ENCODE results near the gene ATP8B3. TPM values are rescaled to one million over a fixed set of nuclear protein-coding genes. Genes with fewer than 3 reads are reported as not detected.
A peak's percentile ranks its signal among the peaks of the same experiment; 100 is the strongest.

The ATP8B3 gene
- total RNA-seq, 1 experiment from 2014 or later = 9.6 TPM

DNA sequence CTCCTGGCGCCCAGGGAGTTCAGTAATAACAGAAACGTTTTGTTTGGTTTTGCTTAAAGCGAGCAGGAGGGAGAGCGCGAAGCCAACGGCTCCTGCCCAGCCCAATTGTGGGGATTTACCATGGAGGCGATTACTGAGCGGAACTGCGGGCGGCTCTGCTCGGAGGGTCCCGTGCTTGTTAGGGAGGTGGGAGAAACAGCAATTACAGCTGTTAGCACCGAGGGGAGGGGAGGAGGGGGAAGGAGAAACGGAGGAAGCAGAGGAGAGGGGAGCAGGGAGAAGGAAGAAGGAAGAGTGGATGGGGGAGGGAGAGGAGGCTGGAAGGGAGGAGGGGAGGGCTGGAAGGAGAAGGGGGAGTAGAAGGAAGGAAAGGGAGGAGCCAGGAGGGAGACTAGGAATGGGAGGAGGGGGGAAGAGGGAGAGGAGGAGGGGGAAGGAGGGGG is 66.5 kb downstream of the ATP8B3 start:
- DNase-seq = no peak
- H2BK5ac ChIP-seq (ENCODE audit: insufficient read length, low read length) = no peak overlapping the region
- H3K4me2 ChIP-seq (ENCODE audit: insufficient read depth, insufficient read length, low read length) = peak overlapping the region; percentile 66
- H4K20me1 ChIP-seq (ENCODE audit: control insufficient read depth, insufficient read depth, insufficient read length) = no peaks in the 10 kb centered on the region
- Mint-ChIP-seq H3K36me3 (ENCODE audit: insufficient read depth in 1 of 3, low read depth in 3 of 3) (no peaks in the 10 kb centered on the region), H3K4me1 (peaks cover 9 to 22% of the 10 kb centered on the region in 2 experiments), H3K9me3 (peaks cover 0 to under 1% of the 10 kb centered on the region in 2 experiments; a peak in 1 of 5 replicates), H3K27me3 (ENCODE audit: low read depth) (peaks cover 95% of the 10 kb centered on the region), H3K4me3 (peak overlapping the region in 1 of 2 experiments; percentile 71; a peak in 3 of 5 replicates), H3K27ac (no peak overlapping the region)
- no CpG with 5 or more reads among the region's 14 CpGs for WGBS (ENCODE audit: extremely low coverage, insufficient read length, low lambda C conversion rate)
- H3K4ac ChIP-seq (ENCODE audit: low read depth, low read length) = no peak overlapping the region
- H3K79me2 ChIP-seq (ENCODE audit: insufficient read depth, low read length) = no peaks in the 10 kb centered on the region
- H2BK120ac ChIP-seq (ENCODE audit: low read depth, low read length, poor library complexity, severe bottlenecking) = no peak overlapping the region
- H4K5ac ChIP-seq (ENCODE audit: insufficient read length, low read depth, low read length) = no peak overlapping the region
- H2BK20ac ChIP-seq (ENCODE audit: low read depth, low read length, poor library complexity, severe bottlenecking) = no peak overlapping the region
- H4K8ac ChIP-seq (replicated peaks; ENCODE audit: insufficient read length, low read depth, low read length) = no peak overlapping the region
- H3K9ac ChIP-seq (ENCODE audit: extremely low read depth, insufficient read length, low read length) = no peak overlapping the region
- H2BK15ac ChIP-seq (ENCODE audit: low read depth, low read length) = no peak overlapping the region
- TF ChIP-seq, protein P1, sequence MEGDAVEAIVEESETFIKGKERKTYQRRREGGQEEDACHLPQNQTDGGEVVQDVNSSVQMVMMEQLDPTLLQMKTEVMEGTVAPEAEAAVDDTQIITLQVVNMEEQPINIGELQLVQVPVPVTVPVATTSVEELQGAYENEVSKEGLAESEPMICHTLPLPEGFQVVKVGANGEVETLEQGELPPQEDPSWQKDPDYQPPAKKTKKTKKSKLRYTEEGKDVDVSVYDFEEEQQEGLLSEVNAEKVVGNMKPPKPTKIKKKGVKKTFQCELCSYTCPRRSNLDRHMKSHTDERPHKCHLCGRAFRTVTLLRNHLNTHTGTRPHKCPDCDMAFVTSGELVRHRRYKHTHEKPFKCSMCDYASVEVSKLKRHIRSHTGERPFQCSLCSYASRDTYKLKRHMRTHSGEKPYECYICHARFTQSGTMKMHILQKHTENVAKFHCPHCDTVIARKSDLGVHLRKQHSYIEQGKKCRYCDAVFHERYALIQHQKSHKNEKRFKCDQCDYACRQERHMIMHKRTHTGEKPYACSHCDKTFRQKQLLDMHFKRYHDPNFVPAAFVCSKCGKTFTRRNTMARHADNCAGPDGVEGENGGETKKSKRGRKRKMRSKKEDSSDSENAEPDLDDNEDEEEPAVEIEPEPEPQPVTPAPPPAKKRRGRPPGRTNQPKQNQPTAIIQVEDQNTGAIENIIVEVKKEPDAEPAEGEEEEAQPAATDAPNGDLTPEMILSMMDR (conservative IDR thresholded peaks at IDR 0.05) = no peak
- H3K23me2 ChIP-seq (ENCODE audit: insufficient read length, low read depth, low read length, poor library complexity, severe bottlenecking) = peaks cover 22% of the 10 kb centered on the region
- H3K56ac ChIP-seq (ENCODE audit: insufficient read length, low read depth, low read length) = no peak overlapping the region
- no peak overlapping the region for H3T11ph ChIP-seq (ENCODE audit: low read length)
- no peak overlapping the region for H4K91ac ChIP-seq (ENCODE audit: insufficient read length, low read depth, low read length)
- H3K27me3 ChIP-seq (ENCODE audit: insufficient read depth, low read length) = peaks cover 49% of the 10 kb centered on the region
- no peak overlapping the region for H2BK12ac ChIP-seq (ENCODE audit: insufficient read length, low read depth, low read length)
- no peak overlapping the region for H3K18ac ChIP-seq (ENCODE audit: insufficient read length, low read depth, low read length)
- no peaks in the 10 kb centered on the region for H3K79me1 ChIP-seq (ENCODE audit: insufficient read depth, low read depth, low read length, poor library complexity, severe bottlenecking)
- no peaks in the 10 kb centered on the region for H3K9me3 ChIP-seq (ENCODE audit: control insufficient read depth, low read depth, low read length)
- H3K27ac ChIP-seq (ENCODE audit: insufficient read length, low read depth, low read length) = no peak overlapping the region
- no peak overlapping the region for H2AFZ ChIP-seq (ENCODE audit: low read length)
- no peaks in the 10 kb centered on the region; the same call in 1 of the 2 replicates for H3K4me1 ChIP-seq (ENCODE audit: insufficient read depth, low read length)
- no peak overlapping the region for H3K23ac ChIP-seq (ENCODE audit: insufficient read length, low read depth, low read length)
- H2AK5ac ChIP-seq (ENCODE audit: insufficient read length, low read length) = no peak overlapping the region
- no peak overlapping the region; the same call in 1 of the 2 replicates for H3K14ac ChIP-seq (ENCODE audit: insufficient read depth, low read length)

All from H9 (cell line).